Spleen (tissue), 11 donors: ENCODE results near the gene SOX8. TPM values are rescaled to one million over a fixed set of nuclear protein-coding genes. Genes with fewer than 3 reads are reported as not detected.

Experiments
- DNase-seq: peaks from one replicate; pipeline ENCODE4 v3.0.0-alpha.2; 2020
- H3K27ac ChIP-seq, 8 donors: fragments of 200-600 bp; sonication (generic) in 7 of 8; 1 replicate in 4 of 8; 2 replicates in 4 of 8; pipeline versions ENCODE4 v1.5.0 to v1.8.0; 2016 to 2021; ENCODE audit warnings: inconsistent platforms in 4 of 8, mild to moderate bottlenecking in 4 of 8, moderate library complexity in 1 of 8
- H3K27me3 ChIP-seq, 7 donors: fragments of 200-600 bp; sonication (generic) in 6 of 7; replicated peaks in 1 of 7; 1 replicate in 4 of 7; 2 replicates in 3 of 7; pipeline versions ENCODE4 v1.5.0 to v1.8.0; 2016 to 2021; ENCODE audit warnings: inconsistent platforms in 3 of 7, mild to moderate bottlenecking in 1 of 7
- H3K36me3 ChIP-seq, 6 donors: fragments of 200-600 bp; sonication (generic) in 5 of 6; 1 replicate in 4 of 6; 2 replicates in 2 of 6; pipeline versions ENCODE4 v1.5.0 to v1.8.0; 2016 to 2021; ENCODE audit warnings: inconsistent platforms in 2 of 6
- H3K4me1 ChIP-seq, 6 donors: fragments of 200-600 bp; sonication (generic) in 5 of 6; 1 replicate in 3 of 6; 2 replicates in 3 of 6; pipeline versions ENCODE4 v1.5.0 to v1.8.0; 2016 to 2021; ENCODE audit warnings: inconsistent platforms in 3 of 6
- H3K4me3 ChIP-seq, 8 donors: fragments of 200-600 bp; sonication (generic) in 7 of 8; 1 replicate in 4 of 8; 2 replicates in 4 of 8; pipeline versions ENCODE4 v1.5.0 to v1.8.0; 2016 to 2021; ENCODE audit warnings: inconsistent platforms in 4 of 8, mild to moderate bottlenecking in 4 of 8, moderate library complexity in 2 of 8
- H3K9me3 ChIP-seq, 8 donors: fragments of 200-600 bp; sonication (generic) in 7 of 8; 1 replicate in 4 of 8; 2 replicates in 4 of 8; pipeline versions ENCODE4 v1.5.0 to v1.8.0; 2016 to 2021; ENCODE audit warnings: inconsistent platforms in 4 of 8
- POLR2A ChIP-seq, 3 donors: fragments of 450-650 bp; IDR thresholded peaks; one replicate each; pipeline ENCODE4 v1.5.1; 2017; ENCODE audit warnings: antibody characterized with exemption in 3 of 3, mild to moderate bottlenecking in 1 of 3
- POLR2AphosphoS5 ChIP-seq, 3 donors: sonication (generic); formaldehyde crosslinking; IDR thresholded peaks; one replicate each; pipeline ENCODE4 v1.5.1; 2017; ENCODE audit warnings: antibody characterized with exemption in 3 of 3
- WGBS, 5 donors: extraction: QIAGEN DNeasy Blood & Tissue Kit in 3 of 5; methylation state at CpG; one replicate each; pipeline versions ENCODE4 v1.1.5 to v1.1.7; 2013 to 2018; 5-methylcytosine and 5-hydroxymethylcytosine counted together
- intact Hi-C: fragments of 100-400 bp; cut with DNase I; formaldehyde crosslinking; loops from one replicate; pipeline ENCODE4 v1.15.0; 2023; ENCODE audit warnings: low total_unique reads
- polyA plus RNA-seq, 3 donors: library from polyadenylated mRNA; stranded (reverse); fragments of 200-250 nt; gene quantifications; one replicate each; pipeline ENCODE4 v1.2.1, GENCODE V29; 2013
- total RNA-seq, 7 donors: library from RNA; depleted of rRNA in 3 of 7; stranded (reverse); fragments of >200 nt in 3 of 7; fragmentation: NEBNext Ultra II Directional in 4 of 7; extraction: Animal tissue kit (Norgen Biotek cat#: 25700) in 4 of 7; gene quantifications; one replicate each; pipeline versions ENCODE4 v1.1.0 to v1.2.1, GENCODE V29; 2016 to 2021
- TF ChIP-seq, protein P1 (sequence below), 11 experiments: fragments of 200-600 bp in 7 of 11; fragments of 450-650 bp in 4 of 11; sonication (generic) in 4 of 11; IDR thresholded peaks in 8 of 11; conservative IDR thresholded peaks in 3 of 11; 1 replicate in 7 of 11; 2 replicates in 4 of 11; pipeline versions ENCODE4 v1.4.0 to v1.8.0; 2016 to 2021; ENCODE audit warnings: antibody characterized with exemption in 11 of 11, inconsistent platforms in 4 of 11, mild to moderate bottlenecking in 1 of 11
- donor health status: healthy with polysubstance abuse.
- donor health status: DM: no; HTN: no; CAD: no; lungs with moderate emphysema.
- donor health status: DM: no; HTN: no; CAD: no.
- donor health status: Bipolar disorder and iron deficiency.
- donor health status: healthy.
- donor health status: DM: no; HTN: no; CAD: no.
- donor health status: DM: yes; HTN: yes; CAD: no.

The SOX8 gene
- total and polyA plus RNA-seq, 10 donors: 0.60 to 3.7 (median 1.7) TPM

DNA sequence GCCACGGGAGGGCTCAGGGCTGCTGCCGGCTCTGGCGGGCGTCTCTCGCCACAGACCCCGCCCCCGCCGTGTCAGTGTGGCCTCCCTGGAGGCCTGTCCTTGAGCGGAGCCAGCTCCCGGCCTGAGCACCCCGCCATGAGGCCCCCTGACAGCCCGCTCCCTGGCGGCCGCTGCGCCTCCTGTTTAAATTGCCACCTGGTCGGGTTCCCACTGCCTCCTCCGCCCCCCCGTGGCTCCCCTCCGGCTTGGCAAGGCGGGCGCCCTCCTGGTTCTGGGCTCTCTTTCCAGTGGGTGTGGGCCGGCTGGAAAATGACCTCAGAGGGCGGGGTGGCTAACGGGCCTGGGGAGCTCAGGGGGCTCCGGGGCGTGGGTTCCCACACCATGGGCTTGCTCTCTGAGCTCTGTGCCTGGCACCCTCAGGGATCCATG, 48.9 kb downstream of the SOX8 start:
- no peak for DNase-seq
- Histone ChIP-seq H3K27me3 (peaks cover 0 to 56% (median 8%) of the 10 kb centered on the region in 7 donors), H3K9me3 (no peaks in the 10 kb centered on the region), H3K4me3 (no peak overlapping the region), H3K4me1 (peaks cover 0 to 22% (median 10%) of the 10 kb centered on the region in 6 donors), H3K27ac (no peak overlapping the region), H3K36me3 (no peaks in the 10 kb centered on the region)
- intact Hi-C loops: no loop called here
- no peak for TF ChIP-seq POLR2AphosphoS5 (IDR thresholded peaks at IDR 0.05)
- no peak for TF ChIP-seq POLR2A (IDR thresholded peaks at IDR 0.05)
- TF ChIP-seq, protein P1, sequence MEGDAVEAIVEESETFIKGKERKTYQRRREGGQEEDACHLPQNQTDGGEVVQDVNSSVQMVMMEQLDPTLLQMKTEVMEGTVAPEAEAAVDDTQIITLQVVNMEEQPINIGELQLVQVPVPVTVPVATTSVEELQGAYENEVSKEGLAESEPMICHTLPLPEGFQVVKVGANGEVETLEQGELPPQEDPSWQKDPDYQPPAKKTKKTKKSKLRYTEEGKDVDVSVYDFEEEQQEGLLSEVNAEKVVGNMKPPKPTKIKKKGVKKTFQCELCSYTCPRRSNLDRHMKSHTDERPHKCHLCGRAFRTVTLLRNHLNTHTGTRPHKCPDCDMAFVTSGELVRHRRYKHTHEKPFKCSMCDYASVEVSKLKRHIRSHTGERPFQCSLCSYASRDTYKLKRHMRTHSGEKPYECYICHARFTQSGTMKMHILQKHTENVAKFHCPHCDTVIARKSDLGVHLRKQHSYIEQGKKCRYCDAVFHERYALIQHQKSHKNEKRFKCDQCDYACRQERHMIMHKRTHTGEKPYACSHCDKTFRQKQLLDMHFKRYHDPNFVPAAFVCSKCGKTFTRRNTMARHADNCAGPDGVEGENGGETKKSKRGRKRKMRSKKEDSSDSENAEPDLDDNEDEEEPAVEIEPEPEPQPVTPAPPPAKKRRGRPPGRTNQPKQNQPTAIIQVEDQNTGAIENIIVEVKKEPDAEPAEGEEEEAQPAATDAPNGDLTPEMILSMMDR (IDR thresholded peaks at IDR 0.05 in 8 of 11, conservative IDR thresholded peaks at IDR 0.05 in 3 of 11): no peak
- WGBS, 5 donors: 47 to 69% (median 52%) methylated on average over 13 to 26 of the region's 26 CpGs

DNA sequence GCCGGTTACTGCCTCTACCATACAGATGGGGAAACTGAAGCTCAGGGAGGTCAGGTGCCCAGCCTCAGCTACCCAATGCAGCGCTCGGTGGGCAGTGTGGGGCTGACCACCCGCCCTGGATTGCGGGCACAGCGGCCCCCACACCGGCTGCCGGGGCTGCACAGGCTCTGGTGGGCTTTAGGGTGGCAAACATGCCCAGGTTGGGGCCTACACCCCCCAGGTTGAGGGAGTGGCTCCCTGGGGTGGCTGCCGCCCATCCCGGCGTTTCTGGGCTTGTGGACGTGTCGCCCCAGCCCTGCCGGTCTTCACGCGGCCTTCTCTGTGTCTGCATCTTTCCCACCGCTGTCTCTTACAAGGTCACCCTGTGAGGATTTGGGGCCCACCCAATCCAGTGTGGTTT, 50.1 kb downstream of the SOX8 start:
- H3K4me3 ChIP-seq: no peak overlapping the region
- H3K36me3 ChIP-seq: no peaks in the 10 kb centered on the region
- no peak for DNase-seq
- H3K27me3 ChIP-seq: peaks cover 0 to 63% (median 13%) of the 10 kb centered on the region in 7 donors
- TF ChIP-seq POLR2AphosphoS5 (IDR thresholded peaks at IDR 0.05) (no peak), POLR2A (IDR thresholded peaks at IDR 0.05) (no peak)
- TF ChIP-seq, protein P1 (IDR thresholded peaks at IDR 0.05 in 8 of 11, conservative IDR thresholded peaks at IDR 0.05 in 3 of 11): no peak
- no peaks in the 10 kb centered on the region for H3K9me3 ChIP-seq
- H3K27ac ChIP-seq: no peak overlapping the region
- WGBS, 5 donors: 87 to 94% (median 91%) methylated on average over 10 to 17 of the region's 17 CpGs
- intact Hi-C loops: no loop called here
- peaks cover 0 to 22% (median 10%) of the 10 kb centered on the region in 6 donors for H3K4me1 ChIP-seq

DNA sequence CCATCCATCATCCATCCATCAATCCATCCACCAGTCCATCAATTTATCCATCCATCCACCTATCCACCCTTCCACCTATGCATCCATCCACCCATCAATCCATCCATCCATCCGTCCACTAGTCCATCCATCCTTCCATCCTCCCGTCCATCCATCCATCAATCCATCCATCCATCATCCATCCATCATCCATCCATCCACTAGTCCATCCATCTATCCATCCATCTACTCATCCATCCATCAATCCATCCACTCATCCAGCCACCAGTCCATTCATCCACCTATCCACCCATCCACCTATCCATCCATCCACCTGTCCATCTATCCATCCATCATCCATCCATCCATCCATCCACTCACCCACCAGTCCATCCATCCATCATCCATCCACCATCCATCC, 51.0 kb downstream of the SOX8 start:
- intact Hi-C loops: no loop called here
- H3K36me3 ChIP-seq: no peaks in the 10 kb centered on the region
- peaks cover 0 to 22% (median 10%) of the 10 kb centered on the region in 6 donors for H3K4me1 ChIP-seq
- peaks cover 0 to 71% (median 17%) of the 10 kb centered on the region in 7 donors for H3K27me3 ChIP-seq
- no peaks in the 10 kb centered on the region for H3K9me3 ChIP-seq
- H3K27ac ChIP-seq: no peak overlapping the region
- 86 to 94% (median 92%) methylated on average over 2 of the region's 2 CpGs for WGBS, 5 donors
- no peak for TF ChIP-seq POLR2A (IDR thresholded peaks at IDR 0.05)
- TF ChIP-seq, protein P1 (IDR thresholded peaks at IDR 0.05 in 8 of 11, conservative IDR thresholded peaks at IDR 0.05 in 3 of 11): no peak
- no peak for TF ChIP-seq POLR2AphosphoS5 (IDR thresholded peaks at IDR 0.05)
- DNase-seq: no peak
- H3K4me3 ChIP-seq: no peak overlapping the region

DNA sequence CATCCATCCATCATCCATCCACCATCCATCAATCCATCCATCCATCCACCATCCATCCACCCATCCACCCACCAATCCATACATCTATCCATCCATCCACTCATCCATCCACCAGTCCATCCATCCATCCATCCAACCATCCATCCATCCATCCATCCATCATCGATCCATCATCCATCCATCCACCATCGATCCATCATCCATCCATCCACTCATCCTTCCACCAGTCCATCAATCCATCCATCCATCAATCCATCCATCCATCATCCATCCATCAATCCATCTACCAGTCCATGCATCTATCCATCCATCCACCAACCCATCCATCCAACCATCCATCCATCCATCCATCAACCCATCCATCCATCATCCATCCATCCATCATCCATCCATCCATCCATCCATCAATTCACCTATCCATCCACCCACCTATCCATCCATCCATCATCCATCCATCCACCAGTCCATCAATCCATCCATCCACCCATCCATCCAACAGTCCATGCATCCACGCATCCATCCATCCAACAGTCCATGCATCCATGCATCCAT, 51.6 kb downstream of the SOX8 start:
- H3K27me3 ChIP-seq: peaks cover 0 to 71% (median 17%) of the 10 kb centered on the region in 7 donors
- 93 to 96% (median 95%) methylated on average over 3 of the region's 3 CpGs for WGBS, 5 donors
- H3K4me1 ChIP-seq: peaks cover 0 to 17% (median 8%) of the 10 kb centered on the region in 6 donors

More for the DNA sequence above, 51.6 kb downstream of the SOX8 start:
- Histone ChIP-seq H3K9me3 (no peaks in the 10 kb centered on the region), H3K27ac (no peak overlapping the region), H3K36me3 (no peaks in the 10 kb centered on the region), H3K4me3 (no peak overlapping the region)
- intact Hi-C loops: no loop called here
- DNase-seq: no peak
- TF ChIP-seq, protein P1 (IDR thresholded peaks at IDR 0.05 in 8 of 11, conservative IDR thresholded peaks at IDR 0.05 in 3 of 11): no peak
- TF ChIP-seq POLR2A (IDR thresholded peaks at IDR 0.05) (no peak), POLR2AphosphoS5 (IDR thresholded peaks at IDR 0.05) (no peak)
